ENCODE data around the gene INPPL1.
"Not testable (repeated sequence)": the region's sequence is repeated elsewhere in the genome, so short reads cannot be mapped to it uniquely, and the experiment has no call there.

Gene INPPL1

DNA sequence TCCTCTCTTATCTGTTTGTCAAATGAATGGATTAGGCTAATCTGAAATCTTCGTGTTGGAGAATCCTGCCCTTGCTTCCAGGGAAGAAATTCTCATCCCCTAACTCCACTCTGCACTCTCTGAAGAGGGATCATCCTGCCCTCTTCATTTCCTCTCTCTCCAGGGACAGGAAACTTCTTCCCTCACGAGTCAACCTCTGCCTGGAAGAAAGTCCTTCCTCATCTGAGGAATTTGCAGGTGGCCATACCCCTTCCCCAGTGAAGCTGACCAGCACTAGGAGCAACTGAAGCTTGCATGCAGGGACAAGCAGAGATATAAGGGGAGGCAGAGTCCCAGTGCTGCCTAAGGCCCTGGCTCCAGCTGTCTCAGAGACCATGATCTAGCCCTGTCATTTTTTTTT is 23.0 kb downstream of the INPPL1 start:
- no peak for DNase-seq

DNA sequence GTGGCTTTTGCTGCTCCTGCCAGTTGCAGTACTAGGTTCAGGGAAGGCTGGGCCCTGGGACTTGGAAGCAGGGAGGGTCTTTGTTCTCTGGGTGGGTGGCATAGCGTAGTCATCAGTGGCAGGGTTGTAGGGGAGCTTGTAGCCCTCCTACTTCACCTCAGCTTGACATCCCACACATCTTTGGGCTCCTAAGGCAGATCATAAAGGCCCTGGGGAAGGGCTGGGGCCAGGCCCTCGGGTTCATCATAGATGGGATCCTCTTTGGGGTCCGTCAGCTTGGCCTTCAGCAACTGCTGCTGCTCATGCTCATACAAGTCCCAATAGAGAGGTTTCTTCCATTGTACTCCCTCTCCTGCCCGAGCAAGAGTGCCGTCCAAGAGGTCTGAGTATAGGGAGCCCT is 25.4 kb downstream of the INPPL1 start:
- no peak for DNase-seq

DNA sequence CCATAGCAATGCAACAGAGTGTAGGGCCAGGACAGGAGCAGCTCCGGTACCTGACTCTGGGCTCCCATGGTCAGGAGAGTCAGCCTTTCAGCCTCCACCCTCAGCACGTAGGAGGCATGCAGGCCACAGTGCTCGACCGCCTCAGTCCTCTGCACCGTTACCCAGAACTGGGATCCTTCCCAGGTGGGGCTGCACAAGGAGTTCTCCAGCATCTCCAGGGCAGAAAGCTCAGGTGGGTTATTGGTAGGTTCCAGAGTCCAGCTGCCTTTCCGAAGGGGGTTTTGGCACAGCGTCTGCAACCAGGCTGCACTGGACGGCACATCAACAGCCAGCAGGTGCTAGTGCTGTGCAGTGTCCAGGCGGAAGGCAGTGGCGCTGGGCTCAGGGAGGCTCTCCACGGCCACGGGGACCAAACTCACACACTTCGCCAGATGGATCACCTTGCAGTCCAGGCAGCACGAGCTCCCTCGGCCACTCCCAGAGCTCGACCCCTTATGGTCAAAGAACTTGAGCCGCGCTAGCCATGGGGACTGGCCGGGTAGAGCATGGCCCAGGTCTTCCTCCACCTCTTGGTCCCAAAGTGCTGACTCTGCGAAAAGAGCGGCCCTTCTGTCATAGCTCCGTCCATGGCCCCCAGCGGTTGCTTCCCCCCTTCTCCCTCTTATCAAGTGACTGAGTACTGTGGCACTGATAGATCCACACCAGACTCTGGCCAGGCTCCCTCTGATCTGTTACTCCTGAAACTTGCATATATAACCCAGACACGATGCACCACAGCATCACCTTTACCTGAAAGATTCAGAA is 26.3 kb downstream of the INPPL1 start:
- no peak for DNase-seq

DNA sequence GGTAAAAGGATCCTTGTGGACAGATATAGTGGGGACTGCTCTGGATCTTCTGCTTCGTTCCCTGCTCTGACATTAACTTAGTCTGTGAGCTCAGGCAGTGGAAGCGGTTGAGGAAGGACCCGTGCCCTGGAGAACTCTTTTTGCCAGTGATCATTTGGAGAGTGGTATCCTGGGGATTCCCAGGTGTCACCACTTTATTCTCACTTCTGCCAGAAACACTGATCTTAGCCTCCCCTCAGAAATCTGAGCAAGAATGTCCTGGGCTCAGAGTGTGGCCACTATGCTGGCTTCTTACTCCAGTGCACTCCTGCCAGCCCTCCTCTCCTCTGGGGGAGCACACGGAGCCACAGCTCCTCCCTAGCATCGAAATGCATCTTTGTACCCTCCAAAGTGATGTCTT is 27.0 kb downstream of the INPPL1 start:
- DNase-seq, result no peak

DNA sequence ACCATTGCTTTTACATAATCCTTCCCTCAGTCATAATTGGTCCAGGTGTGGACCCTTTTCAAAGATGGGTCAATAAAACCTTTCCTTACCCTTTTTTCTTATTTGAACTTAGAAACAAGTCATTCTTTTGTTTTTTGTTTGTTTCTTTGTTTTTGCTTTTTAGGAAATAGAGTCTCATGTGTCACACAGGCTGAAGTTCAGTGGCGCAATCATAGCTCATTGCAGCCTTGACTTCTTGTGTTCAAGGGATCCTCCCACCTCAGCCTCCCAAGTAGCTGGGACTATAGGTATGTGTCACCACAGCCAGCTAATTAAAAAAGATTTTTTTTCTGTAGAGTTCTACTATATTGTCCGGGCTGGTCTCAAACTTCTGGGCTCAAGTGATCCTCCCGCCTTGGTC is 28.8 kb downstream of the INPPL1 start:
- no peak for DNase-seq

DNA sequence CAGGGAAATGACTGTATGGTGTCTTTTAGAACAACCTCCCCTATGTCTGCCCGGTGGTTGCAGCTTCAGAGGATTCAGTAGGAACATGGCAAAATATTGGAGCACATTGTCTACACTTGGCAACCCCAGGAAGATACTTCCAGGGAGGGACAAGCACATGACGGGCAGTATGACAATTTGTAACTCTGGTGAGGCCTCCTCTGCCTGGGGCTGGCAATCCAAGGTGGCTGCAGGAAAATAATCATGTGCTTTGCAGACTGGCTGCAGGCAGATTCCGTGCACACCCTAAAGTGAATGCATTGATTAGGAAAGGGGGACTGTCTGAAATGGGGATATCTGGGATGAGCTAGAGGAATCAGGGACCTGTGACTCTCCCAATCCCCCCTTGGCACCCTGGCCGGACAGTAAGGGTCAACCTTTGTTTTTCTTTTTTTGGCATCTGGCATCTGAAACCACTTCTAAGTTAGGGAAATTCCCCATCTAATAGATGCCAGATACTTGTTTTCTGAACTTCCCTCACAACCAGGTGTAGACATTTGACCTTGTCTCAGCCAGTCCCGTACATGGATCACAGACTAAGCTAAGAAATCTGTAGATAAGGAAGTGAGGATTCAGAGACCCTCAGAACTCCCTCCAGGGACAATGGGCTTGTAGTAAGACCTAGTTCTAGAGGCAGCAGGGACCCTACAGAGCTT is 29.9 kb downstream of the INPPL1 start:
- no peak for DNase-seq

DNA sequence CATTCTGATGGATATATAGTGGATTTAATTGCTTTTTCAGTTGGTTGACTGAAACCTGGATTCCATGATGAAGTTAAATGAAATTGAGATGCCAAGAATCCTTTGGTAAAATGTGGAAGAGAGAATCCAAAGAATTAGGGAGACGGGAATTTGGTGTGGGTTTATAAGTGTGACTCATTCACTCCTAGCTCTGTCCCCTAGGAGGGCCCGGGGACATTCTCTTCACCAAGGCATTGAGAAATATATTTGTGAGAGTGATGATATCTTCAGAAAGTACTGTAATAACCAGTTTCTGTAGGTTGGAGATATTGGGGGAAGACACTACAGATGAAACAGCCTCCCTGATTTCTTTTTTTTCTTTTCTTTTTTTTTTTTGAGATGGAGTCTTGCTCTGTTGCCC is 33.0 kb downstream of the INPPL1 start:
- DNase-seq, result no peak

DNA sequence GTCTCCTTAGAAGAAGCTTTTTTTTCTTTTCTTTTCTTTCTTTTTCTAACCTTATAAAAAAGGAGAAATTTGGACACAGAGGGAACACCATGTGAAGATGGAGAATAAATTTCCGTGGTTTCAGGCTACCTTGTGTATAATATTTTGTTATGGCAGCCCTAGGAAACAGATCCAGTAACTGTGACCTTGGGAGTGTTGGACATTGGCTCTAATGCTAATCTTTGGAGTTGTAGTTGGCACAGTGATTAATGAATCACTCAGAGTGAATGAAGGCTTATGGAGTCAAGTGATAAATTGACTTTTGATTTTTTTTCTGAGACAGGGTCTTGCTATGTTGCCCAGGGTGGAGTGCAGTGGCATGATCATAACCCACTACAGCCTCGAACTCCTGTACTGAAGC is 34.9 kb downstream of the INPPL1 start:
- no peak for DNase-seq

DNA sequence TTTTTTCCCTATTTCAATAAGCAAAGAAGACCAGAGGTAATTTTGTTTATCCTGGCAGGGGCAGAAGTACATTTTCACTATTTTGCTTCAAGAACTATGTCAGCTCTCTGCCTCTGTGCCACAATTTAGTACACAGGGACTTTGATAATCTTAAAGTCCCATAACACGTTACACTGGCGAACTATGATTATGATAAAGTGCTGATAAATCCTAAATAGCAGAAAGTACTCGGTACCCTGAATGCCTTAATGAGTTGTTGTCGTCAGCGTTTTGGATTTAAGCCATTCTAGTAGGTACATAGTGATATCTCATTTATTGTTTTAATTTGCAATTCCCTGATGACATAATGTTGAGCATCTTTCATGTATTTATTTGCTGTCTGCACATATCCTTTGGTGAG is 36.0 kb downstream of the INPPL1 start:
- no peak for DNase-seq

DNA sequence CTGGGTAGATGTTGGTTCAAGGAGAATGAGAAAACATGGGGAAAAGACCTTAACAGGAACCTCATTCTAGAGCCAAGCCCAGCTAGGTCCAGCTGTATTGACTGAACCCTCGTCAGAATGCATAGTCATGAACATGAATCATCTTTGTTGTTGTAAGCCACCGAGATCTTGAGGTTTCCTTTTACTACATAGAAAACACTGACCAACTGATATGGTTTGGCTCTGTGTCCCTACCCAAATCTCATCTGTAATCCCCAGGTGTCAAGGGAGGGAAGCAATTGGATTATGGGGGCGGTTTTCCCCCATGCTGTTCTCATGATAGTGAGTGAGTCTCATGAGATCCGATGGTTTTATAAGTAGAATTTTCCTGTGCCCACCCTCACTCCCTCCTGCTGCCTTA is 38.8 kb downstream of the INPPL1 start:
- no peak for DNase-seq

DNA sequence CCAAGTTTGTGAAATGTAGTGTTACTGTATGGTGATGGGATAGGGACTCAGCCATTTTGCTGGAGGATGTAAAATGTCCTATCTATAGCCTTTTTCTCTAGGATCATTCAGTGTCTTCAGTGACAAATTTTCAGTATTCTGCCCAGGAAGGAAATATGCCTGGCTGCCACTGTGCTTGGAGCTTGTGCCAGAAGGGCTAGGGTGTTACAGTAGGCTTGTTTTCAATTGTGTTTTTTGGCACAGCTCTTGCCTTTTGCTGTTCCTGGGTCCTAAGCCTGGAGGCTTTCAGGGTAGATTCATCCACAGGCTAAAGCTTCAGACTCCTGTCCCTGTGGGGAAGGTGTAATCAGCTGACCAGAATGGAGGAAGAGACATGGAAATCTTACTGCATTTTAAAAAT is 41.4 kb downstream of the INPPL1 start:
- DNase-seq, result peak in 1 of 2 experiments; percentile 68

DNA sequence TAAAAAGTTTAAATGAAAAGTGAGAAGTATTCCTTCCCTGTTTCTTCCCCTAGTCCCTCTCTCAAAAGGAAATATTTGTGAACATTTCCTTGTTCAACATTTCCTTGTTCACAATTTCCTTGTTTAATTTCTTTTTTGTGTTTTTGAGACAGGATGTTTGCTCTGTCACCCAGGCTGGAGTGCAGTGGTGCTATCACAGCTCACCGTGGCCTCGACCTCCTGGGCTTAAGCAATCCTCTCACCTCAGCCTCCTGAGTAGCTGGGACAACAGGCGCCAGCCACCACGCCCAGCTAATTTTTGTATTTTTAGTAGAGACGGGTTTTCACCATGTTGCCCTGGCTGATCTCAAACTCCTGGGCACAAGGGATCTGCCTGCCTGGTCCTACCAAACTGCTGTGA is 42.4 kb downstream of the INPPL1 start:
- DNase-seq, result not testable (repeated sequence)

DNA sequence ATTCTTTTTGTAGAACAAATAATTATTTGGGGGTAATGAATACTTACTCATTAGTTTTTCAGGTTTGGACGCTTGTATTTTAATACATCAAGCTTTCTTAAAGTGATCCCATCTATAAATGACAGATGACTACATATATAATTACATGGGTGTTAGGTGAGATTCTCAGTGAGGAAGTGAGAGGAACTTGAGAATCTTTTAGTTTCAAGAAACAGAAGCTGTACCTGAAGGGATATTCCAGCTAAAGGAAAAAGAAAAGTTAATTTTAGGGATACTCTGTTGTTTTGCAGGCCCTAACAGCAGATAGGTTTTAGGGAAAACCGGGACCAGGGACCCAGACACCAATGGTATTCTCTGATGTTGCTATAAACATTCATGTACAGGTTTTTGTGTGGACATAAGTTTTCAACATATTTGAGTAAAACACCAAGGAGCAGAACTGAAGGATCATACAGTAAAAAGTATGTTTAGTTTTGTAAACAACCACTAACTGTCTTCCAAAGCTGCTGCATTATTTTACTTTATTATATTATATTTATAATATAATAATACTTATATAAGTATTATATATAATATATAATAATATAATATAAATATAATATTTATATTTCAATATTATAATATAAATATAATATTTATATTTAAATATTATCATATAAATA is 43.5 kb downstream of the INPPL1 start:
- no peak for DNase-seq

DNA sequence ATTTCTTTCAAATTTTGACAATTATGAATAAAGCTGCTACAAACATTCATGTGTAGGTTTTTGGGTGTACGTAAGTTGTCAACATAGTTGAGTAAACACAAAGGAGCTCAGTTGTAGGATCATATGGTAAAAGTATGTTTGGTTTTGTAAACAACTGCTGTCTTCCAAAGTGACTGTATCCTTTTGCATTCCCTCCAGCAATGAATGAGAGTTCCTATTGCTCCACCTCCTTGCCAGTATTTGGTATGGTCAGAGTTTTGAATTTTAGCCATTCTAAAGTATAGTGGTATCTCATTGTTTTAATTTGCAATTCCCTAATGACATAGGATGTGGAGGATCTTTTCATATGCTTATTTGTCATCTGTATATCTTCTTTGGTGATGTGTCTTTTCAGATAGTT is 47.4 kb downstream of the INPPL1 start:
- DNase-seq, result no peak

DNA sequence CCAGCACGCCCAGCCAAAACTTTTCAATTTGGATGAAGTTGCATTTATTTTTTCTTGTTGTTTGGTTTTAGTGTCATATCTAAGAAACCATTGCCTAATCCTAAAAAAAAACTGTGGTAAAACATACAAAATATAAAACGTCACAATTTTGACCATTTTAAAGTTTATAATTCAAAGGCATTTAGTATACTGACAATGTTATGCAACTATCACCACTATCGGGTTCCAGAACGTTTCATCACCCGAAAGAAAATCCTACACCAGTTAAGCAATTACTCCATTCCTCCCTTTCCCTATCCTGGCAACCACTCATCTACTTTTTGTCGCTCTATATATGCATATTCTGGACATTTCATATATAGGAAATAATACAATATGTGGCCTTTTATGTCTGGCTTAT is 49.9 kb downstream of the INPPL1 start:
- no peak for DNase-seq

DNA sequence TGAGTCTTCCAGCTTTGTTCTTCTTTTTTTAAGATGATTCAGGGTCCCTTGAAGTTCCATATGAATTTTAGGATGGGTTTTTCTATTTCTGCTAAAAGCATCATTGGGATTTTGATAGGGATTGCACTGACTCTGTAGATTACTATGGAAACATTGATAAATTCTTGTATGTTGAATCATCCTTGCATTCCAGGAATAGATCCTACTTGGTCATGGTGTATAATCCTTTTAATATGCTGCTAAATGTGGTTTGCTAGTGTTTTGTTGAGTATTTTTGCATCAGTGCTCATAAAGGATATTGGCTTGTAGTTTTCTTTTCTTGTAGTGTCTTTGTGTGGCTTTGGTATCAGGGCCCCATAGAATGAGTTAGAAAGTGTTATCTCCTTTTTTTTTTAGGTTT is 54.3 kb downstream of the INPPL1 start:
- DNase-seq, result no peak

DNA sequence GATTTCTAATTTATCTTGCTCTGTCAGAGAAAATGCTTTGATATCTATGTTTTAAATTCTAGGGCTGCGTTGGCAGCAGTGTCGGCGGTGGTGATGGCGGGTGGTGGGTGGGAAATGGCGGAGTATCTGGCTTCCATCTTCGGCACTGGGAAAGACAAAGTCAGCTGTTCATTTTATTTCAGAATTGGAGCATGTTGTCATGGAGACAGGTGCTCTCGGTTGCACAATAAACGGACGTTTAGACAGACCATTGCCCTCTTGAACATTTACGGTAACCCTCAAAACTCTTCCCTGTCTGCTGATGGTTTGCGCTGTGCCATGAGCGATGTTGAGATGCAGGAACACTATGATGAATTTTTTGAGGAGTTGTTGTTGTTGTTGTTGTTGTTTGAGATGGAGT is 55.5 kb downstream of the INPPL1 start:
- DNase-seq, result no peak

DNA sequence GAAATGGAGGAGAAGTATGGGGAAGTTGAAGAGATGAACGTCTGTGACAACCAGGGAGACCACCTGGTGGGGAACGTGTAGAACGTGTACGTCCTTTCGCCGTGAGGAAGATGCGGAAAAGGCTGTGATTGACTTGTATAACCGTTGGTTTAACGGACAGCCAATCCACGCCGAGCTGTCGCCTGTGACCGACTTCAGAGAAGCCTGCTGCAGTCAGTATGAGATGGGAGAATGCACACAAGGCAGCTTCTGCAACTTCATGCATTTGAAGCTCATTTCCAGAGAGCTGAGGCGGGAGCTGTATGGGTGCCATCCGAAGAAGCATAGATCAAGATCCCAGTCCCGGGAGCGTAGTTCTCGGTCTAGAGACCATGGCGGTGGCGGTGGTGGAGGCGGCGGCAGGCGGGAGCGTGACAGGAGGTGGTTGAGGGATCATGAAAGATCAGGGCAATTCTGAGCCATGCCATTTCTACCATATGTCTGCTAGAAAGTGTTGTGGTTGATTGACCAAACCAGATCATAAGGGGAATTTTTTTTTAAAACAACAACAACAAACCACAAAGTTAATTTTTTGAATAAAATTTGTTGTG is 56.3 kb downstream of the INPPL1 start:
- no peak for DNase-seq

DNA sequence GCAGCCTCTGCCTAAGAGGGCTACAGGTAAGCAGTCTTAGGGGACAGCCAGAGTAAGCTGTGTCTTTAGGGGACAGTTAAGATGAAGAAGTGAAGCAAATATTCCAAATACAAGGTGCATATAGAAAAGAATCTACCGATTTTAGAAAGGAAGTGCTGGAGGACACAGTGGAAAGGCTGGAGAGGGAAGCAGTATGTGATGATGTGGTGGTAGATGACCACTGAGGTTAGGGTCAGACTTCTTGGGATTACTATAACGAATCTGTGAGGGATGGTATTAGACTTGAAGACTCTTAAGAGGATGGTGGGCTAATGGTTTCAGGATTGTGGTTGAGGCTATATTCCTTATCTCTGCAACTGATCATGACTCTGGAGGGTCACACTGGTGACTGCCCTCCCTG is 59.4 kb downstream of the INPPL1 start:
- no peak for DNase-seq

DNA sequence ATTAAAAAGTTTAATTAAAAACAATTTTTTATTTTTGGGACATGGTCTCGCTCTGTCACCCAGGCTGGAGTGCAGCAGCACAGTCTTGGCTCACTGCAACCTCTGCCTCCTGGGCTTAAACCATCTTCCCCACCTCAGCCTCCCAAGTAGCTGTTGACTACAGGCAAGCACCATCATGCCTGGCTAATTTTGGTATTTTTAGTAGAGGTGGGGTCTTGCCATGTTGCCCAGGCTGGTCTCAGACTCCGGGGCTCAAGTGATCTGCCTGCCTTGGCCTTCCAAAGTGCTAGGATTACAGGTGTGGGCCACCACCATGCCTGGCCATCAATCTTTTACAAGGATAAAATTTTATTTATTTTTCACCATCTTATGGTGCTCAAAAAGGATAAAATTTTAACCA is 62.7 kb downstream of the INPPL1 start:
- no peak for DNase-seq
